ENCODE results near the gene RNF208.
A peak's percentile ranks its signal among the peaks of the same experiment; 100 is the strongest.

RNF208 gene

DNA sequence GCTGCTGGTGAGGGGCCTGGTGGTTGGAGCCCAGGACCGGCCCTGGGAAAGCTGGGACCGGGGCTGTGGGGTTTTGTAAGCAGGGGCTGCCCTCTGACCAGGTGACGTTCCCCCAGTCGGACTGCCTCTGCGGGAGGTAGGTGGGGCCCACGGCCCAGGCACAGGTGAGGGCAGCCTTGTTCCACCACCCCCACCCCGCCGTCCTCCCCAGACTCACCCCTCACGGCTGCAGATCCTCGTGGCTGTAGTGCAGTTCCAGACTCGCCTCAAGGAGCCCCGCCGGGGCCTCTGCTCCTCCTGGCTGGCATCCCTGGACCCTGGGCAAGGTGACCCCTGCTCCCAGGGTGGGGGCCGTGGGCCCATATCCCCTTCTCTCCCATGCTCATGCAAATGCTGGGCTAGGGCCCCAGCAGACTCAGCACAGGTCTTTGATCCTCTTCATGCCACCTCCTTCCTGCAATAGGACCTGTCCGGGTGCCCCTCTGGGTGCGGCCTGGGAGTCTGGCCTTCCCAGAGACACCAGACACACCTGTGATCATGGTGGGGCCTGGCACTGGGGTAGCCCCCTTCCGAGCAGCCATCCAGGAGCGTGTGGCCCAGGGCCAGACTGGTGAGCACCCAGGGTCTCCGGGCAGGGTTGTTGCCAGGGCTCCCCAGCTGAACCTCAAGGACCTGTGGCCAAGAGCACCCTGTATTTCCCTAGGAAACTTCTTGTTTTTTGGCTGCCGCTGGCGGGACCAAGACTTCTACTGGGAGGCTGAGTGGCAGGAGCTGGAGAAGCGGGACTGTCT is 6.6 kb downstream of the RNF208 start:
- no peak for DNase-seq (ENCODE audit: extremely low spot score)
- CTCF ChIA-PET, result interaction anchor here (1.2 to 4.2 kb wide), 3 partner anchors 8 to 26 kb away, joined by 6 to 13 read pairs (median 11); partner anchors contain the start of genes ANAPC2, RNF224 and SSNA1
- POLR2A ChIA-PET, result no interaction called here
- TF ChIP-seq CTCF (IDR thresholded peaks at IDR 0.05; ENCODE audit: control extremely low read depth, extremely low read depth, low read depth, missing control alignments), result no peak

DNA sequence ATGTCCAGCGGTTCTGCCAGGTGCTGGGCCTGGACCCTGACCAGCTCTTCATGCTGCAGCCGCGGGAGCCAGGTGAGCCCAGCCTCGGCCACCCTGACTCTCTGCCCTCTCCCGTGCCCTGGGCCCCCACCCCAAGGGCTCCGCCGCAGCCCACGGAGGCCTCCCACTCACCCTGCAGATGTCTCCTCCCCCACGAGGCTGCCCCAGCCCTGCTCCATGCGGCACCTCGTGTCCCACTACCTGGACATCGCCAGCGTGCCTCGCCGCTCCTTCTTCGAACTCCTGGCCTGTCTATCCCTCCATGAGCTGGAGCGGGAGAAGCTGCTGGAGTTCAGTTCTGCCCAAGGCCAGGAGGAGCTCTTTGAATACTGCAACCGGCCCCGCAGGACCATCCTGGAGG is 7.4 kb downstream of the RNF208 start:
- DNase-seq (ENCODE audit: extremely low spot score), result no peak
- POLR2A ChIA-PET, result no interaction called here
- TF ChIP-seq CTCF (IDR thresholded peaks at IDR 0.05; ENCODE audit: control extremely low read depth, extremely low read depth, low read depth, missing control alignments), result no peak
- CTCF ChIA-PET, result interaction anchor here (1.1 to 4.2 kb wide), 3 partner anchors 11 to 26 kb away, joined by 3 to 13 read pairs (median 11); partner anchors contain the start of genes ANAPC2, RNF224 and SSNA1

GRCh38 chr9:137213160-137214060 is 8.6 kb downstream of the RNF208 start:
- CTCF ChIA-PET, result interaction anchor here (1.1 to 4.2 kb wide), 3 partner anchors 9 to 25 kb away, joined by 3 to 11 read pairs (median 4); partner anchors contain the start of genes ANAPC2 and SSNA1
- DNase-seq (ENCODE audit: extremely low spot score), result no peak
- POLR2A ChIA-PET, result no interaction called here
- TF ChIP-seq CTCF (IDR thresholded peaks at IDR 0.05; ENCODE audit: control extremely low read depth, extremely low read depth, low read depth, missing control alignments), result peak; percentile 17

- no peak for TF ChIP-seq CTCF (IDR thresholded peaks at IDR 0.05; ENCODE audit: control extremely low read depth, extremely low read depth, low read depth, missing control alignments)
- ChIA-PET POLR2A (no interaction called here), CTCF (interaction anchor here (1.2 kb wide), 1 partner anchor 9 kb away, joined by 4 read pairs; no protein-coding TSS in a partner anchor)
- DNase-seq (ENCODE audit: extremely low spot score), result no peak
Observed at GRCh38 chr9:137212520-137212919, 9.5 kb downstream of the RNF208 start.

- no peak for DNase-seq (ENCODE audit: extremely low spot score)
- ChIA-PET CTCF (interaction anchor here (1.5 to 2.6 kb wide), 2 partner anchors 9 to 12 kb away, joined by 3 to 9 read pairs; partner anchors contain the start of gene RNF208), POLR2A (no interaction called here)
- no peak for TF ChIP-seq CTCF (IDR thresholded peaks at IDR 0.05; ENCODE audit: control extremely low read depth, extremely low read depth, low read depth, missing control alignments)
Observed at GRCh38 chr9:137211532-137211931, 10.5 kb downstream of the RNF208 start.

DNA sequence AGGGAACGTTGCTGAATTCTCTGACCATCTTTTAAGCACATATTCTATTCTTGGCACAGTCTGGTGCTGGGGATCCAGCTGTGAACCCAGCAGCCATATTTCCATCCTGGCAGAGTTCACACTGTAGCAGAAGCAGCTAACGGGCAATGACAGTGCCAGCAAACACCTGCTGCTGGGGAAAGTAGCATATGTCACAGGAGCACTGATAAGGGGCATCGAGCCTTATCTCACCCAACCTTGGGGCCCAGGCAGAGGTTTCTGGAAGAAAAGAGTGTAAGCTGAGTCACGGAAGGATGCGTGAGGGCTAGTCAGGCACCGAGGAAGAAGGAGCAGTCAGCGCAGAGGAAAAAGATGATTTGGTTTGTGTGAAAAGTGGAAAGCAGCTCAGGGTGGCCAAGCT is 15.4 kb downstream of the RNF208 start:
- no peak for DNase-seq (ENCODE audit: extremely low spot score)
- ChIA-PET CTCF (interaction anchor here (0.8 to 2.6 kb wide), 6 partner anchors 10 to 49 kb away, joined by 3 to 7 read pairs (median 5); partner anchors contain the start of genes ANAPC2, RNF224 and SSNA1), POLR2A (no interaction called here)
- no peak for TF ChIP-seq CTCF (IDR thresholded peaks at IDR 0.05; ENCODE audit: control extremely low read depth, extremely low read depth, low read depth, missing control alignments)

Measured in GM10248 (cell line).